ENCODE results near the gene PCSK2.

- TF ChIP-seq CTCF (IDR thresholded peaks at IDR 0.05) = no peak
- no peak for TF ChIP-seq POLR2A (IDR thresholded peaks at IDR 0.05)
These were observed 298.8 kb downstream of the PCSK2 start for GRCh38 chr20:17525650-17526049.

Data from esophagus squamous epithelium (tissue), 4 donors.